Uterus (tissue), 4 donors: Measurements from ENCODE around the gene SRRM1. TPM values are rescaled to one million over a fixed set of nuclear protein-coding genes. Genes with fewer than 3 reads are reported as not detected.
"Not testable (repeated sequence)": the region's sequence is repeated elsewhere in the genome, so short reads cannot be mapped to it uniquely, and the experiment has no call there.

Experiments
- DNase-seq, 2 donors: peaks; one replicate each; pipeline ENCODE4 v3.0.0-alpha.2; 2019 to 2020
- H3K27ac ChIP-seq, 2 donors: fragments of 200-600 bp; sonication (generic); 1 replicate in 1 of 2; 2 replicates in 1 of 2; pipeline ENCODE4 v1.5.1; 2016 to 2018
- H3K27me3 ChIP-seq, 2 donors: fragments of 200-600 bp; sonication (generic); one replicate each; pipeline ENCODE4 v1.5.1; 2018 to 2019; ENCODE audit warnings: control low read depth in 1 of 2
- H3K36me3 ChIP-seq, 2 donors: fragments of 200-600 bp; sonication (generic); one replicate each; pipeline ENCODE4 v1.5.1; 2019; ENCODE audit warnings: control low read depth in 1 of 2
- H3K4me1 ChIP-seq, 2 donors: fragments of 200-600 bp; sonication (generic); one replicate each; pipeline ENCODE4 v1.5.1; 2018 to 2019; ENCODE audit warnings: control low read depth in 1 of 2
- H3K4me3 ChIP-seq, 2 donors: fragments of 200-600 bp; sonication (generic); 1 replicate in 1 of 2; 2 replicates in 1 of 2; pipeline ENCODE4 v1.5.1; 2018 to 2019; ENCODE audit warnings: mild to moderate bottlenecking in 1 of 2
- H3K9me3 ChIP-seq, 2 donors: fragments of 200-600 bp; sonication (generic); one replicate each; pipeline ENCODE4 v1.5.1; 2019; ENCODE audit warnings: control low read depth in 1 of 2
- POLR2A ChIP-seq, 2 donors: fragments of 450-650 bp; IDR thresholded peaks; one replicate each; pipeline ENCODE4 v1.6.1; 2016; ENCODE audit warnings: antibody characterized with exemption in 2 of 2, mild to moderate bottlenecking in 1 of 2, moderate library complexity in 1 of 2
- intact Hi-C: fragments of 100-400 bp; cut with DNase I; formaldehyde crosslinking; loops from one replicate; pipeline ENCODE4 v1.15.1; 2023; ENCODE audit warnings: low total_unique reads
- small RNA-seq: library from RNA; depleted of rRNA; stranded (forward); fragments of <200 nt; gene quantifications from one replicate; pipeline ENCODE3, GENCODE V24; 2016
- total RNA-seq, 4 donors: library from RNA; depleted of rRNA in 3 of 4; stranded (reverse); fragments of >200 nt in 3 of 4; gene quantifications; one replicate each; pipeline versions ENCODE4 v1.1.0 to v1.2.4, GENCODE V29; 2014 to 2023
- TF ChIP-seq, protein P1 (sequence below), 4 experiments: fragments of 200-600 bp in 2 of 4; fragments of 450-650 bp in 2 of 4; sonication (generic) in 2 of 4; IDR thresholded peaks; one replicate each; pipeline ENCODE4 v1.5.1; 2016 to 2019; ENCODE audit warnings: antibody characterized with exemption in 4 of 4, mild to moderate bottlenecking in 2 of 4, moderate library complexity in 1 of 4
- donor health status: DM: yes; HTN: yes; CAD: no.

Gene SRRM1
- total RNA-seq, 4 donors from 2014 or later: 92.6 to 177 (median 129) TPM

DNA sequence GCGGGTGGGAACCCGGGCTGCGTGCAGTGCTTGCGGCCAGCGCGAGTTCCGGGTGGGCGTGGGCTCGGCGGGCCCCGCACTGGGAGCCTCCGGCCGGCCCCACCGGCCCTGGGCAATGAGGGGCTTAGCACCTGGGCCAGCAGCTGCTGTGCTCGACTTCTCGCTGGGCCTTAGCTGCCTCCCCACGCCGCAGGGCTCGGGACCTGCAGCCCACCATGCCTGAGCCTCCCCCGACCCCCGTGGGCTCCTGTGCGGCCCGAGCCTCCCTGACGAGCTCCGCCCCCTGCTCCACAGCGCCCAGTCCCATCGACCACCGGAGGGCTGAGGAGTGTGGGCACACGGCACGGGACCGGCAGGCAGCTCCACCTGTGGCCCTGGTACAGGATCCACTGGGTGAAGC lies 78.4 kb downstream of the SRRM1 start:
- intact Hi-C loops: no loop called here
- no peak for DNase-seq
- H3K9me3 ChIP-seq: no peaks in the 10 kb centered on the region
- no peak overlapping the region for H3K27ac ChIP-seq
- no peaks in the 10 kb centered on the region for H3K27me3 ChIP-seq
- H3K36me3 ChIP-seq: no peaks in the 10 kb centered on the region
- H3K4me1 ChIP-seq: no peaks in the 10 kb centered on the region
- no peak for TF ChIP-seq POLR2A (IDR thresholded peaks at IDR 0.05)
- TF ChIP-seq, protein P1, sequence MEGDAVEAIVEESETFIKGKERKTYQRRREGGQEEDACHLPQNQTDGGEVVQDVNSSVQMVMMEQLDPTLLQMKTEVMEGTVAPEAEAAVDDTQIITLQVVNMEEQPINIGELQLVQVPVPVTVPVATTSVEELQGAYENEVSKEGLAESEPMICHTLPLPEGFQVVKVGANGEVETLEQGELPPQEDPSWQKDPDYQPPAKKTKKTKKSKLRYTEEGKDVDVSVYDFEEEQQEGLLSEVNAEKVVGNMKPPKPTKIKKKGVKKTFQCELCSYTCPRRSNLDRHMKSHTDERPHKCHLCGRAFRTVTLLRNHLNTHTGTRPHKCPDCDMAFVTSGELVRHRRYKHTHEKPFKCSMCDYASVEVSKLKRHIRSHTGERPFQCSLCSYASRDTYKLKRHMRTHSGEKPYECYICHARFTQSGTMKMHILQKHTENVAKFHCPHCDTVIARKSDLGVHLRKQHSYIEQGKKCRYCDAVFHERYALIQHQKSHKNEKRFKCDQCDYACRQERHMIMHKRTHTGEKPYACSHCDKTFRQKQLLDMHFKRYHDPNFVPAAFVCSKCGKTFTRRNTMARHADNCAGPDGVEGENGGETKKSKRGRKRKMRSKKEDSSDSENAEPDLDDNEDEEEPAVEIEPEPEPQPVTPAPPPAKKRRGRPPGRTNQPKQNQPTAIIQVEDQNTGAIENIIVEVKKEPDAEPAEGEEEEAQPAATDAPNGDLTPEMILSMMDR (IDR thresholded peaks at IDR 0.05): no peak
- H3K4me3 ChIP-seq: no peak overlapping the region

GRCh38 chr1:24722073-24723035 lies 79.3 kb downstream of the SRRM1 start:
- H3K4me1 ChIP-seq, H3K36me3 ChIP-seq, H3K27me3 ChIP-seq, H3K4me3 ChIP-seq, DNase-seq, H3K9me3 ChIP-seq, H3K27ac ChIP-seq, intact Hi-C loops: not testable (repeated sequence)

Small RNAs within 50 kb of the gene (small RNA-seq; reads per million reads assigned to genes)
- not detected for gene RF00019

Other genes starting within 250 kb of the SRRM1 start
- 10 to 100 TPM in 1 of 4 donors, 1 to 10 TPM in 3; 1.0 to 11.5 (median 4.0) TPM for gene STPG1, start 229.5 kb upstream of the SRRM1 start, total RNA-seq
- 10 to 100 TPM; 14.2 to 36.8 (median 21.5) TPM for gene NIPAL3, start 227.5 kb upstream of the SRRM1 start, total RNA-seq
- gene RCAN3, start 140.5 kb upstream of the SRRM1 start, total RNA-seq: 10 to 100 TPM in 2 of 4 donors, 1 to 10 TPM in 2; 2.6 to 22.1 (median 7.3) TPM
- gene NCMAP, start 87.2 kb upstream of the SRRM1 start, total RNA-seq: under 1 TPM in 2 of 4 donors, not detected in 2; 0.18 to 0.48 TPM
- gene CLIC4, start 102.1 kb downstream of the SRRM1 start, total RNA-seq: 100 to 1,000 TPM; 294 to 434 (median 374) TPM